DOHH2 (cell line): ENCODE data around the gene GOSR2.

Experiments
- H3F3A ChIP-seq: fragments of 200-600 bp; sonication (generic), shearing (Covaris generic); 2 replicates; pipeline ENCODE4 v1.6.0; 2016; ENCODE audit warnings: antibody characterized with exemption, mild to moderate bottlenecking; ENCODE audit not compliant: control insufficient read depth, insufficient read depth
- H3K27ac ChIP-seq: fragments of 200-600 bp; sonication (generic); 2 replicates; pipeline ENCODE4 v1.5.1; 2014; ENCODE audit warnings: low read depth, mild to moderate bottlenecking, low read length, moderate library complexity
- H3K27me3 ChIP-seq: fragments of 200-600 bp; sonication (generic); 2 replicates; pipeline ENCODE4 v1.6.1; 2014; ENCODE audit warnings: mild to moderate bottlenecking, low read length, mixed read lengths; ENCODE audit not compliant: control insufficient read depth
- H3K36me3 ChIP-seq: fragments of 200-600 bp; sonication (generic); 2 replicates; pipeline ENCODE4 v1.6.1; 2014; ENCODE audit warnings: mild to moderate bottlenecking, low read length, moderate library complexity, mixed read lengths; ENCODE audit not compliant: control insufficient read depth
- H3K4me1 ChIP-seq: fragments of 200-600 bp; sonication (generic); 2 replicates; pipeline ENCODE4 v1.6.1; 2014; ENCODE audit warnings: mild to moderate bottlenecking, low read length, mixed read lengths; ENCODE audit not compliant: control insufficient read depth
- H3K4me2 ChIP-seq: fragments of 200-600 bp; sonication (generic); 2 replicates; pipeline ENCODE4 v1.6.0; 2014; ENCODE audit warnings: mild to moderate bottlenecking, low read length, moderate library complexity
- H3K4me3 ChIP-seq: fragments of 200-600 bp; sonication (generic); 2 replicates; pipeline ENCODE4 v1.5.1; 2014; ENCODE audit warnings: mild to moderate bottlenecking, low read length, mixed read lengths
- H3K79me2 ChIP-seq: fragments of 200-600 bp; sonication (generic); 2 replicates; pipeline ENCODE4 v1.6.1; 2014; ENCODE audit warnings: mild to moderate bottlenecking, low read length, mixed read lengths; ENCODE audit not compliant: control insufficient read depth
- H3K9me2 ChIP-seq: fragments of 200-600 bp; sonication (generic); replicated peaks from 2 replicates; pipeline ENCODE4 v1.6.1; 2014; ENCODE audit warnings: mild to moderate bottlenecking, low read length, mixed read lengths; ENCODE audit not compliant: control insufficient read depth
- H3K9me3 ChIP-seq: fragments of 200-600 bp; sonication (generic); 2 replicates; pipeline ENCODE4 v1.6.1; 2014; ENCODE audit warnings: antibody characterized with exemption, low read length, mixed read lengths; ENCODE audit not compliant: control insufficient read depth, insufficient read depth
- H4K20me1 ChIP-seq: fragments of 200-600 bp; sonication (generic); 2 replicates; pipeline ENCODE4 v1.6.0; 2014; ENCODE audit warnings: low read depth, mild to moderate bottlenecking, antibody characterized with exemption, low read length, moderate library complexity; ENCODE audit not compliant: control insufficient read depth, insufficient read depth
- EZH2phosphoT487 ChIP-seq: fragments of 200-600 bp; sonication (generic); IDR thresholded peaks from 2 replicates; pipeline ENCODE4 v1.6.1; 2017; ENCODE audit warnings: borderline replicate concordance, mild to moderate bottlenecking, antibody characterized with exemption, low read length, moderate library complexity, mixed read lengths
- TF ChIP-seq, protein P1 (sequence below): fragments of 200-600 bp; sonication (generic); IDR thresholded peaks from one replicate; pipeline ENCODE4 v1.5.1; 2014; ENCODE audit warnings: antibody characterized with exemption, mild to moderate bottlenecking, low read depth, low read length; ENCODE audit not compliant: poor library complexity, severe bottlenecking

GOSR2 gene

DNA sequence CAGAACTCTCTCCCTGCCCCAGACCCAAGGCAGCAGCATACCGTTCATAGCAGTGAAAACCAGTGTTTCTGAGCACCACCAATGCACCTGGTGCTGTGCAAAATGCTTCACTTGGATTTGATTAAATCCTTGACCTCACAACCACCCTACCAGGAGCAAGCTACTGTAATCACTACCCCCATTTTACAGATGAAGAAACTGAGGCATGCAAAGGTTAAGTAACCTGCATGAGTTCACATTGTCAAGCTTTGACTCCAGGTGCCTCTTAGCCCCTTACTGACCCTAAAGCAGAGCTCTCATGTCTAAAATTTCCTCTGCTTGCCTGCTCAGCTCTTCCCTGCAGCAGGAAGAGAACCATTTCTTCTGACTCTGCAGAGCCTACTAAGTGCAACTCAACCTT lies 34.2 kb upstream of the GOSR2 start:
- Histone ChIP-seq H3K9me2 (no peaks in the 10 kb centered on the region), H3K27ac (no peak overlapping the region), H3K9me3 (no peaks in the 10 kb centered on the region), H4K20me1 (0 out of 2 replicates have a peak, but pooled peaks cover 2% of the 10 kb centered on the region), H3K36me3 (no peaks in the 10 kb centered on the region), H3K79me2 (no peaks in the 10 kb centered on the region), H3K4me1 (no peaks in the 10 kb centered on the region), H3F3A (no peaks in the 10 kb centered on the region), H3K4me2 (no peak overlapping the region), H3K27me3 (peaks cover 59% of the 10 kb centered on the region), H3K4me3 (no peak overlapping the region)
- no peak for TF ChIP-seq EZH2phosphoT487
- TF ChIP-seq, protein P1, sequence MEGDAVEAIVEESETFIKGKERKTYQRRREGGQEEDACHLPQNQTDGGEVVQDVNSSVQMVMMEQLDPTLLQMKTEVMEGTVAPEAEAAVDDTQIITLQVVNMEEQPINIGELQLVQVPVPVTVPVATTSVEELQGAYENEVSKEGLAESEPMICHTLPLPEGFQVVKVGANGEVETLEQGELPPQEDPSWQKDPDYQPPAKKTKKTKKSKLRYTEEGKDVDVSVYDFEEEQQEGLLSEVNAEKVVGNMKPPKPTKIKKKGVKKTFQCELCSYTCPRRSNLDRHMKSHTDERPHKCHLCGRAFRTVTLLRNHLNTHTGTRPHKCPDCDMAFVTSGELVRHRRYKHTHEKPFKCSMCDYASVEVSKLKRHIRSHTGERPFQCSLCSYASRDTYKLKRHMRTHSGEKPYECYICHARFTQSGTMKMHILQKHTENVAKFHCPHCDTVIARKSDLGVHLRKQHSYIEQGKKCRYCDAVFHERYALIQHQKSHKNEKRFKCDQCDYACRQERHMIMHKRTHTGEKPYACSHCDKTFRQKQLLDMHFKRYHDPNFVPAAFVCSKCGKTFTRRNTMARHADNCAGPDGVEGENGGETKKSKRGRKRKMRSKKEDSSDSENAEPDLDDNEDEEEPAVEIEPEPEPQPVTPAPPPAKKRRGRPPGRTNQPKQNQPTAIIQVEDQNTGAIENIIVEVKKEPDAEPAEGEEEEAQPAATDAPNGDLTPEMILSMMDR, result no peak

DNA sequence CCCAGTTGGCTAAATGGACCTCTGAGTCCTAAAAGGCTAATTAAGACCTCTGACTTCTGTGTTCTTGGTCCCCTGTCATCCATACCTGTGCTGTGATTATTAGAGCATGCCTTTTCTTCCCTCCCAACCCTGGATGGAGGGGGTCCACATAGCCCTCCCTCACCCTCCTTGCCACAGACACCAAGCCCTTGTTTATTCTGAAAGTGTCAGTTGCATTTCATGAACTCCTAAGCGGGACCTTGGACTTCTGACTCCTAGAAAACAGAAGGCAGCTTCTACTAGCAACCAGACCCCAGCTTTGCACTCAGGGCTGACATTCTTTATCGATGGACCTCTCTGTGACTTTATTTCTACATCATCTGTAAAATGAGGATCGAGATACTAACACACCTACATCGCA lies 33.4 kb upstream of the GOSR2 start:
- Histone ChIP-seq H3K36me3 (no peaks in the 10 kb centered on the region), H3K4me2 (no peak overlapping the region), H3K9me3 (no peaks in the 10 kb centered on the region), H3K4me1 (no peaks in the 10 kb centered on the region), H3K9me2 (no peaks in the 10 kb centered on the region), H3K27me3 (peaks cover 59% of the 10 kb centered on the region), H3K4me3 (no peak overlapping the region), H3F3A (no peaks in the 10 kb centered on the region), H3K27ac (no peak overlapping the region), H3K79me2 (no peaks in the 10 kb centered on the region), H4K20me1 (0 out of 2 replicates have a peak, but pooled peaks cover 2% of the 10 kb centered on the region)
- TF ChIP-seq, protein P1, result no peak
- no peak for TF ChIP-seq EZH2phosphoT487

DNA sequence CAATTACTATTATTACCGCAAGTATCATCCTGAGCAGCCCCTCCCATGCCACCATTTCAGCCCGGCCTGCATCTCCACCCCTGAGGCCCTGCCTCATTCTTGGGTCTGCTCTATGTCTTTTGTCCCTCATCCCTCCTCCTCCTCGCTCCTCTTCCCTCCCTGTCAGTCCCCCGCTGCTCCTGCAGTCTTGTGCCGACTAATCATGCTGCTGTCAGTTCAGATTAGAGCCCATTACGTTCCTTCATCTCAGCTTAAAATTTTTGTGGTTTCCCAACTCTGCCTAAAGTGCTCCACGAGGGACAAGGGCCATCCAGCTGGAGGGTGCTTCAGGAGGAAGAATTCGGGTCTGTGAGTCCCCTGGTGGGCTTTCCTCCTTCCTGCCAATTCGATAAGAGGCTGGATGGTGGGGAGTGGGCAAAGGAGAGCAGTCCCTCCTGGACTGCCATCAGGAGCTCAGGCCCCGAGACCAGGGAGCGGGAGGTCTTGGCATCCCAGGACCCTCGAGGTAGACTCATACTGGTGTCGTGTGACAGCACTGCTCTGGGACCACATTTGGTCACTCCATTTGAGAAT lies 32.9 kb upstream of the GOSR2 start:
- H3K27me3 ChIP-seq, result peaks cover 59% of the 10 kb centered on the region
- no peaks in the 10 kb centered on the region for H3F3A ChIP-seq
- TF ChIP-seq EZH2phosphoT487, result no peak
- TF ChIP-seq, protein P1, result no peak

More for the DNA sequence above, 32.9 kb upstream of the GOSR2 start:
- H3K4me2 ChIP-seq, result no peak overlapping the region
- no peak overlapping the region for H3K27ac ChIP-seq
- no peaks in the 10 kb centered on the region for H3K36me3 ChIP-seq
- H3K9me2 ChIP-seq, result no peaks in the 10 kb centered on the region
- no peaks in the 10 kb centered on the region for H3K4me1 ChIP-seq
- 0 out of 2 replicates have a peak, but pooled peaks cover 2% of the 10 kb centered on the region for H4K20me1 ChIP-seq
- no peaks in the 10 kb centered on the region for H3K9me3 ChIP-seq
- H3K4me3 ChIP-seq, result no peak overlapping the region
- H3K79me2 ChIP-seq, result no peaks in the 10 kb centered on the region
